Measurements from ENCODE around the gene PEX6. TPM values are rescaled to one million over a fixed set of nuclear protein-coding genes. Genes with fewer than 3 reads are reported as not detected.

PEX6 gene
- total and polyA plus RNA-seq, 2 donors (not counting 3 experiments of a cell fraction or from before 2014, with no cell fraction given), result 9.9 to 11.2 TPM

GRCh38 chr6:42925248-42925857, 53.6 kb downstream of the PEX6 start:
- no peak overlapping the region for H3K4me3 ChIP-seq (replicated peaks in 1 of 3; ENCODE audit: insufficient read depth in 1 of 3, low read depth in 1 of 3, low read length in 3 of 3)
- dilution Hi-C loops (cut with MboI; ENCODE audit: extremely low pct_ligation_motif_present, low sequenced_read_pairs) (no loop called here), intact Hi-C loops (cut with micrococcal nuclease) (no loop called here)
- H3K36me3 ChIP-seq (ENCODE audit: control insufficient read depth in 2 of 2, extremely low read depth in 1 of 2, insufficient read depth in 2 of 2, low read length in 2 of 2), result no peaks in the 10 kb centered on the region
- FAIRE-seq, result no peak
- TF ChIP-seq POLR2AphosphoS5 (IDR thresholded peaks at IDR 0.05; ENCODE audit: insufficient read depth, low read depth, low read length) (no peak), GATA2 (IDR thresholded peaks at IDR 0.05; ENCODE audit: insufficient read depth, insufficient read length, low read depth, low read length) (no peak), POLR2A (IDR thresholded peaks at IDR 0.05; ENCODE audit: low read depth, low read length) (no peak), MAX (IDR thresholded peaks at IDR 0.05; ENCODE audit: insufficient read depth, insufficient read length) (no peak)
- H3K27me3 ChIP-seq (ENCODE audit: control insufficient read depth in 2 of 2, insufficient read depth in 2 of 2, low read length in 2 of 2), result peaks cover 0 to 3% of the 10 kb centered on the region in 2 experiments
- H4K20me1 ChIP-seq (replicated peaks; ENCODE audit: control insufficient read depth, extremely low read depth, insufficient read depth, low read length), result no peaks in the 10 kb centered on the region
- H3K27ac ChIP-seq (ENCODE audit: insufficient read depth, low read depth, low read length), result no peak overlapping the region
- H2AFZ ChIP-seq (ENCODE audit: low read depth, low read length), result no peak overlapping the region
- BruUV-seq (replicated peaks), result no TSS peak
- no peak for DNase-seq (ENCODE audit: low read depth, low spot score)
- no peaks in the 10 kb centered on the region for H3K9me3 ChIP-seq (replicated peaks; ENCODE audit: control insufficient read depth, insufficient read depth, low read length)
- no peaks in the 10 kb centered on the region for H3K9me1 ChIP-seq (replicated peaks; ENCODE audit: control insufficient read depth, extremely low read depth, insufficient read depth, low read length)
- H3K4me2 ChIP-seq (ENCODE audit: insufficient read depth, low read length), result no peak overlapping the region
- no peak overlapping the region for H3K9ac ChIP-seq (replicated peaks; ENCODE audit: extremely low read depth, insufficient read depth, low read length)
- POLR2A ChIA-PET, result no interaction called here
- CTCF ChIA-PET, result no interaction called here
- H3K4me1 ChIP-seq (ENCODE audit: control insufficient read depth, extremely low read depth, insufficient read depth, low read length), result peaks cover 13% of the 10 kb centered on the region
- H3K79me2 ChIP-seq (ENCODE audit: control insufficient read depth, insufficient read depth, low read length), result peaks cover 3% of the 10 kb centered on the region

- dilution Hi-C loops (cut with MboI; ENCODE audit: extremely low pct_ligation_motif_present, low sequenced_read_pairs), result no loop called here
- Histone ChIP-seq H3K79me2 (ENCODE audit: control insufficient read depth, insufficient read depth, low read length) (no peaks in the 10 kb centered on the region), H3K4me1 (ENCODE audit: control insufficient read depth, extremely low read depth, insufficient read depth, low read length) (peaks cover 10% of the 10 kb centered on the region), H2AFZ (ENCODE audit: low read depth, low read length) (no peak overlapping the region), H3K4me2 (ENCODE audit: insufficient read depth, low read length) (no peak overlapping the region), H3K9ac (replicated peaks; ENCODE audit: extremely low read depth, insufficient read depth, low read length) (no peak overlapping the region), H3K27me3 (ENCODE audit: control insufficient read depth in 2 of 2, insufficient read depth in 2 of 2, low read length in 2 of 2) (peaks cover 0 to 3% of the 10 kb centered on the region in 2 experiments), H3K9me1 (replicated peaks; ENCODE audit: control insufficient read depth, extremely low read depth, insufficient read depth, low read length) (no peaks in the 10 kb centered on the region), H3K27ac (ENCODE audit: insufficient read depth, low read depth, low read length) (no peak overlapping the region), H3K36me3 (ENCODE audit: control insufficient read depth in 2 of 2, extremely low read depth in 1 of 2, insufficient read depth in 2 of 2, low read length in 2 of 2) (no peaks in the 10 kb centered on the region), H4K20me1 (replicated peaks; ENCODE audit: control insufficient read depth, extremely low read depth, insufficient read depth, low read length) (no peaks in the 10 kb centered on the region), H3K4me3 (replicated peaks in 1 of 3; ENCODE audit: insufficient read depth in 1 of 3, low read depth in 1 of 3, low read length in 3 of 3) (no peak overlapping the region), H3K9me3 (replicated peaks; ENCODE audit: control insufficient read depth, insufficient read depth, low read length) (no peaks in the 10 kb centered on the region)
- POLR2A ChIA-PET, result no interaction called here
- FAIRE-seq (peak; percentile 59), DNase-seq (ENCODE audit: low read depth, low spot score) (no peak)
- TF ChIP-seq GATA2 (IDR thresholded peaks at IDR 0.05; ENCODE audit: insufficient read depth, insufficient read length, low read depth, low read length) (peak; percentile 13), MAX (IDR thresholded peaks at IDR 0.05; ENCODE audit: insufficient read depth, insufficient read length) (no peak)
- intact Hi-C loops (cut with micrococcal nuclease), result no loop called here
- no TSS peak for BruUV-seq (replicated peaks)
- CTCF ChIA-PET, result no interaction called here
Observed at GRCh38 chr6:42923666-42924065, 55.3 kb downstream of the PEX6 start.

All from endothelial cell of umbilical vein (primary cell).